Endodermal cell (in vitro differentiated cells): Measurements from ENCODE around the gene PCBP3. TPM values are rescaled to one million over a fixed set of nuclear protein-coding genes. Genes with fewer than 3 reads are reported as not detected.

Experiments used
- DNase-seq: peaks from one replicate; pipeline ENCODE4 v3.0.0-alpha.2; 2017
- H3K27ac ChIP-seq: 2 replicates; pipeline ENCODE4 v1.5.1; 2013; ENCODE audit warnings: mild to moderate bottlenecking, low read depth, low read length, moderate library complexity
- H3K27me3 ChIP-seq: 2 replicates; pipeline ENCODE4 v1.6.1; 2013; ENCODE audit warnings: mild to moderate bottlenecking, low read length, moderate library complexity; ENCODE audit not compliant: insufficient read depth, control insufficient read depth, poor library complexity, severe bottlenecking
- H3K36me3 ChIP-seq: 2 replicates; pipeline ENCODE4 v1.7.0; 2013; ENCODE audit warnings: mild to moderate bottlenecking, low read length, moderate library complexity; ENCODE audit not compliant: control insufficient read depth, insufficient read depth
- H3K4me1 ChIP-seq: one replicate; pipeline ENCODE4 v1.7.0; 2013; ENCODE audit warnings: low read length; ENCODE audit not compliant: control insufficient read depth, insufficient read depth
- H3K4me3 ChIP-seq: 2 replicates; pipeline ENCODE4 v1.5.1; 2013; ENCODE audit warnings: mild to moderate bottlenecking, low read length, moderate library complexity
- H3K9ac ChIP-seq: 2 replicates; pipeline ENCODE4 v1.6.1; 2013; ENCODE audit warnings: mild to moderate bottlenecking, low read length, moderate library complexity; ENCODE audit not compliant: poor library complexity, severe bottlenecking; ENCODE audit errors: extremely low read depth
- H3K9me3 ChIP-seq: 2 replicates; pipeline ENCODE4 v1.6.1; 2013; ENCODE audit warnings: mild to moderate bottlenecking, low read length, moderate library complexity; ENCODE audit not compliant: control insufficient read depth
- H3K27ac Mint-ChIP-seq: 2 replicates; pipeline ENCODE4 v1.8.0; 2020; ENCODE audit warnings: mixed read lengths
- H3K27me3 Mint-ChIP-seq: 2 replicates; pipeline ENCODE4 v1.8.0; 2021; ENCODE audit warnings: mild to moderate bottlenecking, mixed read lengths; ENCODE audit not compliant: insufficient read depth
- H3K36me3 Mint-ChIP-seq: 2 replicates; pipeline ENCODE4 v1.8.0; 2020; ENCODE audit warnings: low read depth, mixed read lengths
- H3K4me1 Mint-ChIP-seq: 2 replicates; pipeline ENCODE4 v1.8.0; 2020; ENCODE audit warnings: mixed read lengths
- H3K4me3 Mint-ChIP-seq: 2 replicates; pipeline ENCODE4 v1.8.0; 2020; ENCODE audit warnings: mild to moderate bottlenecking, moderate library complexity, mixed read lengths
- H3K9me3 Mint-ChIP-seq: 2 replicates; pipeline ENCODE4 v1.8.0; 2020; ENCODE audit warnings: mild to moderate bottlenecking, mixed read lengths
- CTCF ChIP-seq: fragments of 200-600 bp; sonication (generic); conservative IDR thresholded peaks from 2 replicates; pipeline ENCODE4 v1.5.0; 2021; ENCODE audit warnings: antibody characterized with exemption, mild to moderate bottlenecking
- WGBS, 2 experiments: methylation state at CpG; one replicate each; pipeline versions ENCODE4 v1.1.5 to v1.1.7; 2013; ENCODE audit warnings: missing lambda C conversion rate in 2 of 2, mixed read lengths in 1 of 2; ENCODE audit not compliant: insufficient coverage in 1 of 2, insufficient read length in 1 of 2; 5-methylcytosine and 5-hydroxymethylcytosine counted together
- total RNA-seq, 2 donors: library from RNA; stranded (reverse); fragmentation: NEBNext Ultra II Directional in 1 of 2; extraction: Animal tissue kit (Norgen Biotek cat#: 25700) in 1 of 2; gene quantifications; 2 replicates in 1 of 2; 3 replicates in 1 of 2; pipeline ENCODE4 v1.2.1, GENCODE V29; 2021

PCBP3 gene
- total RNA-seq, 2 donors from 2014 or later = 2.1 to 10.6 TPM

- H3K4me3 Mint-ChIP-seq = no peak overlapping the region
- peak; percentile 42 for DNase-seq
- no peak overlapping the region for H3K27ac Mint-ChIP-seq
- Histone ChIP-seq H3K36me3 (no peaks in the 10 kb centered on the region), H3K9me3 (no peaks in the 10 kb centered on the region), H3K4me3 (no peak overlapping the region), H3K4me1 (no peaks in the 10 kb centered on the region), H3K27me3 (no peaks in the 10 kb centered on the region), H3K27ac (no peak overlapping the region), H3K9ac (no peak overlapping the region)
- no peaks in the 10 kb centered on the region for H3K9me3 Mint-ChIP-seq
- no peaks in the 10 kb centered on the region for H3K36me3 Mint-ChIP-seq
- H3K4me1 Mint-ChIP-seq = peaks cover 30% of the 10 kb centered on the region
- no peaks in the 10 kb centered on the region for H3K27me3 Mint-ChIP-seq
- TF ChIP-seq CTCF = no peak
- WGBS, 2 experiments = 92 to 93% methylated on average over 12 of the region's 12 CpGs
Measured at GRCh38 chr21:45858180-45858579, 214.7 kb downstream of the PCBP3 start.

- peak; percentile 44 for DNase-seq
- H3K4me1 Mint-ChIP-seq = peaks cover 30% of the 10 kb centered on the region
- WGBS, 2 experiments = 84 to 96% methylated on average over 13 to 20 of the region's 21 CpGs
- no peak overlapping the region for H3K4me3 Mint-ChIP-seq
- no peak overlapping the region for H3K4me3 ChIP-seq
- H3K9ac ChIP-seq = no peak overlapping the region
- no peaks in the 10 kb centered on the region for H3K27me3 ChIP-seq
- no peaks in the 10 kb centered on the region for H3K9me3 ChIP-seq
- H3K36me3 ChIP-seq = no peaks in the 10 kb centered on the region
- H3K4me1 ChIP-seq = no peaks in the 10 kb centered on the region
- H3K27me3 Mint-ChIP-seq = no peaks in the 10 kb centered on the region
- TF ChIP-seq CTCF = peak; percentile 33
- no peak overlapping the region for H3K27ac ChIP-seq
- H3K27ac Mint-ChIP-seq = no peak overlapping the region
- H3K36me3 Mint-ChIP-seq = no peaks in the 10 kb centered on the region
- H3K9me3 Mint-ChIP-seq = no peaks in the 10 kb centered on the region
Measured at GRCh38 chr21:45859041-45859761, 215.7 kb downstream of the PCBP3 start.

GRCh38 chr21:45859762-45860357 lies 216.3 kb downstream of the PCBP3 start:
- Mint-ChIP-seq H3K27ac (no peak overlapping the region), H3K9me3 (no peaks in the 10 kb centered on the region), H3K36me3 (no peaks in the 10 kb centered on the region), H3K4me1 (peaks cover 30% of the 10 kb centered on the region), H3K4me3 (no peak overlapping the region), H3K27me3 (no peaks in the 10 kb centered on the region)
- no peaks in the 10 kb centered on the region for H3K27me3 ChIP-seq
- H3K9ac ChIP-seq = no peak overlapping the region
- peak; percentile 22 for DNase-seq
- H3K36me3 ChIP-seq = no peaks in the 10 kb centered on the region
- TF ChIP-seq CTCF = no peak
- WGBS, 2 experiments = 86 to 88% methylated on average over 7 to 12 of the region's 12 CpGs
- no peak overlapping the region for H3K4me3 ChIP-seq
- H3K27ac ChIP-seq = no peak overlapping the region
- H3K9me3 ChIP-seq = no peaks in the 10 kb centered on the region
- no peaks in the 10 kb centered on the region for H3K4me1 ChIP-seq
